Activated naive CD4-positive, alpha-beta T cell treated with anti-CD3 and anti-CD28 coated beads, Interleukin-2, amount 10 ng/mL, durations not matched to agents 7 days and 5 days (primary cell): ENCODE data around the gene CDY1.
"Not testable (repeated sequence)": the region's sequence is repeated elsewhere in the genome, so short reads cannot be mapped to it uniquely, and the experiment has no call there.

Experiments used
- CTCF ChIA-PET: fragments of 350-600 bp; sonication (Branson Sonifier 250); formaldehyde crosslinking; loops from one replicate; lab custom pipeline; 2021; ENCODE audit warnings: antibody characterized with exemption; lab: Charles Lee
- DNase-seq: peaks from one replicate; pipeline ENCODE4 v3.0.0-alpha.2; 2020
- H3K27ac Mint-ChIP-seq: one replicate; pipeline ENCODE4 v1.8.0; 2021; ENCODE audit warnings: mild to moderate bottlenecking, moderate library complexity, mixed read lengths
- H3K27me3 Mint-ChIP-seq: one replicate; pipeline ENCODE4 v1.8.0; 2021; ENCODE audit warnings: mild to moderate bottlenecking, mixed read lengths
- H3K36me3 Mint-ChIP-seq: one replicate; pipeline ENCODE4 v1.8.0; 2021; ENCODE audit warnings: mixed read lengths
- H3K4me1 Mint-ChIP-seq: one replicate; pipeline ENCODE4 v1.8.0; 2021; ENCODE audit warnings: mixed read lengths
- H3K4me3 Mint-ChIP-seq: one replicate; pipeline ENCODE4 v1.8.0; 2021; ENCODE audit warnings: mild to moderate bottlenecking, moderate library complexity, mixed read lengths
- H3K9me3 Mint-ChIP-seq: one replicate; pipeline ENCODE4 v1.8.0; 2021; ENCODE audit warnings: mixed read lengths

The CDY1 gene

GRCh38 chrY:25621817-25622216 is at the start of gene CDY1:
CDY1 (plus strand) TSS chrY:25622117; CDS start chrY:25622443, 326 bp downstream.
- H3K4me1 Mint-ChIP-seq, H3K9me3 Mint-ChIP-seq, H3K4me3 Mint-ChIP-seq, H3K36me3 Mint-ChIP-seq, CTCF ChIA-PET, DNase-seq, H3K27me3 Mint-ChIP-seq, H3K27ac Mint-ChIP-seq: not testable (repeated sequence)

- H3K9me3 Mint-ChIP-seq, CTCF ChIA-PET, DNase-seq, H3K4me1 Mint-ChIP-seq, H3K27ac Mint-ChIP-seq, H3K27me3 Mint-ChIP-seq, H3K36me3 Mint-ChIP-seq, H3K4me3 Mint-ChIP-seq: not testable (repeated sequence)
Observed at GRCh38 chrY:25593336-25593735, 28.6 kb upstream of the CDY1 start.

- H3K27me3 Mint-ChIP-seq, H3K4me1 Mint-ChIP-seq, H3K4me3 Mint-ChIP-seq, DNase-seq, H3K36me3 Mint-ChIP-seq, H3K27ac Mint-ChIP-seq, CTCF ChIA-PET, H3K9me3 Mint-ChIP-seq: not testable (repeated sequence)
Observed at GRCh38 chrY:25620209-25620608, 1.7 kb upstream of the CDY1 start.

- H3K27ac Mint-ChIP-seq, CTCF ChIA-PET, DNase-seq, H3K4me1 Mint-ChIP-seq, H3K4me3 Mint-ChIP-seq, H3K36me3 Mint-ChIP-seq, H3K27me3 Mint-ChIP-seq, H3K9me3 Mint-ChIP-seq: not testable (repeated sequence)
Observed at GRCh38 chrY:25626524-25626923, 4.6 kb downstream of the CDY1 start.

GRCh38 chrY:25630383-25631112 is 8.6 kb downstream of the CDY1 start:
- DNase-seq, CTCF ChIA-PET, H3K9me3 Mint-ChIP-seq, H3K36me3 Mint-ChIP-seq, H3K27ac Mint-ChIP-seq, H3K4me3 Mint-ChIP-seq, H3K4me1 Mint-ChIP-seq, H3K27me3 Mint-ChIP-seq: not testable (repeated sequence)

GRCh38 chrY:25639852-25640251 is 17.9 kb downstream of the CDY1 start:
- DNase-seq, H3K9me3 Mint-ChIP-seq, H3K36me3 Mint-ChIP-seq, H3K27ac Mint-ChIP-seq, H3K27me3 Mint-ChIP-seq, H3K4me1 Mint-ChIP-seq, H3K4me3 Mint-ChIP-seq, CTCF ChIA-PET: not testable (repeated sequence)

GRCh38 chrY:25643024-25643915 is 21.4 kb downstream of the CDY1 start:
- CTCF ChIA-PET, DNase-seq, H3K36me3 Mint-ChIP-seq: not testable (repeated sequence)

More at GRCh38 chrY:25643024-25643915, 21.4 kb downstream of the CDY1 start:
- H3K9me3 Mint-ChIP-seq, H3K27ac Mint-ChIP-seq, H3K27me3 Mint-ChIP-seq, H3K4me3 Mint-ChIP-seq, H3K4me1 Mint-ChIP-seq: not testable (repeated sequence)
